ENCODE results near the gene ADTRP. TPM values are rescaled to one million over a fixed set of nuclear protein-coding genes. Genes with fewer than 3 reads are reported as not detected.
"Not testable (repeated sequence)": the region's sequence is repeated elsewhere in the genome, so short reads cannot be mapped to it uniquely, and the experiment has no call there.

The ADTRP gene
- total RNA-seq, 4 donors from 2014 or later, result not detected

- 71 to 83% methylated on average over 3 of the region's 3 CpGs for WGBS, 2 donors
- Histone ChIP-seq H3K27ac (no peak overlapping the region), H3K4me3 (no peak overlapping the region), H3K4me1 (no peaks in the 10 kb centered on the region), H3K36me3 (no peaks in the 10 kb centered on the region), H3K27me3 (no peaks in the 10 kb centered on the region), H3K9me3 (peaks cover 0 to 3% (median 0%) of the 10 kb centered on the region in 4 donors)
- DNase-seq (ENCODE audit: low spot score in 2 of 2), result no peak
- no peak for TF ChIP-seq CTCF (IDR thresholded peaks at IDR 0.05)
- TF ChIP-seq POLR2A (IDR thresholded peaks at IDR 0.05), result no peak
- no peak for TF ChIP-seq EP300 (IDR thresholded peaks at IDR 0.05)
These were observed 93.0 kb downstream of the ADTRP start for GRCh38 chr6:11685481-11686093.

GRCh38 chr6:11684901-11685480 is 93.6 kb downstream of the ADTRP start:
- TF ChIP-seq EP300 (IDR thresholded peaks at IDR 0.05) (no peak), POLR2A (IDR thresholded peaks at IDR 0.05) (no peak)
- no peaks in the 10 kb centered on the region for H3K27me3 ChIP-seq
- DNase-seq (ENCODE audit: low spot score in 2 of 2), result no peak
- WGBS, 2 donors, result 68 to 78% methylated on average over 4 of the region's 4 CpGs
- no peaks in the 10 kb centered on the region for H3K4me1 ChIP-seq
- no peak overlapping the region for H3K4me3 ChIP-seq
- H3K36me3 ChIP-seq, result no peaks in the 10 kb centered on the region
- H3K27ac ChIP-seq, result no peak overlapping the region
- peaks cover 0 to 9% (median 0%) of the 10 kb centered on the region in 4 donors for H3K9me3 ChIP-seq

GRCh38 chr6:11683871-11684270 is 94.7 kb downstream of the ADTRP start:
- Histone ChIP-seq H3K27me3 (no peaks in the 10 kb centered on the region), H3K27ac (no peak overlapping the region), H3K36me3 (no peaks in the 10 kb centered on the region), H3K4me3 (no peak overlapping the region), H3K9me3 (peaks cover 0 to 12% (median 0%) of the 10 kb centered on the region in 4 donors), H3K4me1 (no peaks in the 10 kb centered on the region)
- DNase-seq (ENCODE audit: low spot score in 2 of 2), result no peak
- 83 to 92% methylated on average over 2 of the region's 2 CpGs for WGBS, 2 donors
- TF ChIP-seq EP300 (IDR thresholded peaks at IDR 0.05), result no peak
- no peak for TF ChIP-seq POLR2A (IDR thresholded peaks at IDR 0.05)
- TF ChIP-seq CTCF (IDR thresholded peaks at IDR 0.05), result no peak

GRCh38 chr6:11682561-11682975 is 96.0 kb downstream of the ADTRP start:
- no peak for DNase-seq (ENCODE audit: low spot score in 2 of 2)
- TF ChIP-seq EP300 (IDR thresholded peaks at IDR 0.05) (no peak), CTCF (IDR thresholded peaks at IDR 0.05) (no peak), POLR2A (IDR thresholded peaks at IDR 0.05) (no peak)
- no peak overlapping the region for H3K4me3 ChIP-seq
- H3K36me3 ChIP-seq, result no peaks in the 10 kb centered on the region
- 78 to 85% methylated on average over 3 of the region's 3 CpGs for WGBS, 2 donors
- H3K4me1 ChIP-seq, result no peaks in the 10 kb centered on the region
- no peak overlapping the region for H3K27ac ChIP-seq
- peaks cover 0 to 12% (median 0%) of the 10 kb centered on the region in 4 donors for H3K9me3 ChIP-seq
- H3K27me3 ChIP-seq, result no peaks in the 10 kb centered on the region

GRCh38 chr6:11681770-11682169 is 96.8 kb downstream of the ADTRP start:
- Histone ChIP-seq H3K27ac (no peak overlapping the region), H3K4me1 (no peaks in the 10 kb centered on the region), H3K36me3 (no peaks in the 10 kb centered on the region), H3K27me3 (no peaks in the 10 kb centered on the region), H3K9me3 (peaks cover 0 to 12% (median 0%) of the 10 kb centered on the region in 4 donors), H3K4me3 (no peak overlapping the region)
- DNase-seq (ENCODE audit: low spot score in 2 of 2), result no peak
- 54 to 60% methylated on average over 2 of the region's 2 CpGs for whole genome bisulfite sequencing, 2 donors
- TF ChIP-seq EP300 (IDR thresholded peaks at IDR 0.05), result no peak

- H3K27me3 ChIP-seq, result no peaks in the 10 kb centered on the region
- H3K27ac ChIP-seq, result no peak overlapping the region
- TF ChIP-seq CTCF (IDR thresholded peaks at IDR 0.05), result no peak
- TF ChIP-seq EP300 (IDR thresholded peaks at IDR 0.05), result no peak
- TF ChIP-seq POLR2A (IDR thresholded peaks at IDR 0.05), result no peak
- no peaks in the 10 kb centered on the region for H3K36me3 ChIP-seq
- no peak for DNase-seq (ENCODE audit: low spot score in 2 of 2)
- no peak overlapping the region for H3K4me3 ChIP-seq
- 64 to 65% methylated on average over 1 of the region's 1 CpG for WGBS, 2 donors
- H3K4me1 ChIP-seq, result no peaks in the 10 kb centered on the region
- H3K9me3 ChIP-seq, result peaks cover 0 to 12% (median 0%) of the 10 kb centered on the region in 4 donors
These were observed 97.2 kb downstream of the ADTRP start for GRCh38 chr6:11681357-11681756.

- H3K9me3 ChIP-seq, result peaks cover 0 to 12% (median 0%) of the 10 kb centered on the region in 4 donors
- not testable (repeated sequence) for H3K4me1 ChIP-seq; DNase-seq (ENCODE audit: low spot score in 2 of 2); H3K4me3 ChIP-seq; H3K27me3 ChIP-seq; H3K27ac ChIP-seq; H3K36me3 ChIP-seq
- WGBS, 2 donors, result 88 to 94% methylated on average over 7 of the region's 7 CpGs
These were observed 98.1 kb downstream of the ADTRP start for GRCh38 chr6:11680479-11680878.

All from tibial nerve (tissue), 4 donors.